Measurements from ENCODE around the gene ITGAL. TPM values are rescaled to one million over a fixed set of nuclear protein-coding genes. Genes with fewer than 3 reads are reported as not detected.

The ITGAL gene
- total RNA-seq, 1 experiment from 2014 or later = not detected

GRCh38 chr16:30565984-30566383 lies 93.4 kb downstream of the ITGAL start:
- DNase-seq = no peak
- no peaks in the 10 kb centered on the region for H3K79me1 ChIP-seq (ENCODE audit: insufficient read depth, low read depth, low read length, poor library complexity, severe bottlenecking)

More at GRCh38 chr16:30565984-30566383, 93.4 kb downstream of the ITGAL start:
- no peak overlapping the region for H2BK12ac ChIP-seq (ENCODE audit: insufficient read length, low read depth, low read length)
- H3K9ac ChIP-seq (ENCODE audit: extremely low read depth, insufficient read length, low read length) = no peak overlapping the region
- TF ChIP-seq CTCF (conservative IDR thresholded peaks at IDR 0.05) = no peak
- no peak overlapping the region for H3K14ac ChIP-seq (ENCODE audit: insufficient read depth, low read length)
- no peak overlapping the region for H3K27ac Mint-ChIP-seq
- no peaks in the 10 kb centered on the region for H4K20me1 ChIP-seq (ENCODE audit: control insufficient read depth, insufficient read depth, insufficient read length)
- peaks cover 8 to 21% of the 10 kb centered on the region in 2 experiments for H3K4me1 Mint-ChIP-seq
- no peaks in the 10 kb centered on the region; the same call in 1 of the 2 replicates for H3K4me1 ChIP-seq (ENCODE audit: insufficient read depth, low read length)
- no peak overlapping the region for H2AFZ ChIP-seq (ENCODE audit: low read length)
- no peak overlapping the region for H3K27ac ChIP-seq (ENCODE audit: insufficient read length, low read depth, low read length)
- H3K9me3 Mint-ChIP-seq = no peaks in the 10 kb centered on the region
- no peak overlapping the region for H4K8ac ChIP-seq (replicated peaks; ENCODE audit: insufficient read length, low read depth, low read length)
- H2BK120ac ChIP-seq (ENCODE audit: low read depth, low read length, poor library complexity, severe bottlenecking) = no peak overlapping the region
- no peak overlapping the region for H2BK15ac ChIP-seq (ENCODE audit: low read depth, low read length)
- H3K56ac ChIP-seq (ENCODE audit: insufficient read length, low read depth, low read length) = no peak overlapping the region
- peaks cover 9% of the 10 kb centered on the region for H3K27me3 Mint-ChIP-seq (ENCODE audit: low read depth)
- H4K91ac ChIP-seq (ENCODE audit: insufficient read length, low read depth, low read length) = no peak overlapping the region
- H3K9me3 ChIP-seq (ENCODE audit: control insufficient read depth, low read depth, low read length) = no peaks in the 10 kb centered on the region
- no peak overlapping the region for H2BK20ac ChIP-seq (ENCODE audit: low read depth, low read length, poor library complexity, severe bottlenecking)
- H2BK5ac ChIP-seq (ENCODE audit: insufficient read length, low read length) = no peak overlapping the region
- no peak overlapping the region for H3K18ac ChIP-seq (ENCODE audit: insufficient read length, low read depth, low read length)
- H3K36me3 Mint-ChIP-seq (ENCODE audit: insufficient read depth in 1 of 3, low read depth in 3 of 3) = no peaks in the 10 kb centered on the region
- no CpG with 5 or more reads among the region's 8 CpGs for WGBS (ENCODE audit: extremely low coverage, insufficient read length, low lambda C conversion rate)
- H3K79me2 ChIP-seq (ENCODE audit: insufficient read depth, low read length) = no peaks in the 10 kb centered on the region
- no peak overlapping the region for H3K4ac ChIP-seq (ENCODE audit: low read depth, low read length)
- no peak overlapping the region for H3K4me2 ChIP-seq (ENCODE audit: insufficient read depth, insufficient read length, low read length)
- H4K5ac ChIP-seq (ENCODE audit: insufficient read length, low read depth, low read length) = no peak overlapping the region
- H3K4me3 Mint-ChIP-seq = no peak overlapping the region
- no peak overlapping the region for H3K23ac ChIP-seq (ENCODE audit: insufficient read length, low read depth, low read length)
- no peak overlapping the region for H3T11ph ChIP-seq (ENCODE audit: low read length)
- no peak overlapping the region for H2AK5ac ChIP-seq (ENCODE audit: insufficient read length, low read length)
- peaks cover 8% of the 10 kb centered on the region for H3K23me2 ChIP-seq (ENCODE audit: insufficient read length, low read depth, low read length, poor library complexity, severe bottlenecking)
- no peaks in the 10 kb centered on the region for H3K27me3 ChIP-seq (ENCODE audit: insufficient read depth, low read length)

Data from H9 (cell line).